HG03439 (cell line): ENCODE results near the gene CCDC85A.

ENCODE experiments used
- ATAC-seq: cut with Tn5 transposase; IDR thresholded peaks from one replicate; pipeline ENCODE4 v1.9.1; 2021; ENCODE audit warnings: mild to moderate bottlenecking, moderate library complexity; ENCODE audit not compliant: unreplicated experiment

CCDC85A gene

GRCh38 chr2:56234241-56234640, 50.5 kb downstream of the CCDC85A start:
- ATAC-seq, result no peak

GRCh38 chr2:56239030-56239429, 55.2 kb downstream of the CCDC85A start:
- ATAC-seq, result no peak

DNA sequence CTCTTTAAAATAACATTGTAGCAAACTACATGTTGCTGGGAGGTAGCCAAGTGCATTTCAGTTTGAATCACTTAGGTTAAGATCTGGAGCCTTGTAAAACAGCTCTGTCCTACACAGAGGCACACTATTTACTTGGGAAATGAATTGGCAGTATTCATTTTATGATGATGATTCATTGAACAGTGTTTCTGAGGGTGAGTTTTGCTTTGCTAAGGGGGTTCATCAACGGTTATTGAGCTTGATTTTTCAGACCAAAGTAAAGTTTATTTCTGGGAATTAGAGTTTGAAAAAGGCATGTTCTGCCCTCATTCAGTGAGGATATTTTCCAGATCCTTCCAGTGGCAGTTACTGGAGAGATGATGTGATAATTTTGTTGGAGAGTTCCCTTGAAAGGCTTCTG, 55.6 kb downstream of the CCDC85A start:
- no peak for ATAC-seq

DNA sequence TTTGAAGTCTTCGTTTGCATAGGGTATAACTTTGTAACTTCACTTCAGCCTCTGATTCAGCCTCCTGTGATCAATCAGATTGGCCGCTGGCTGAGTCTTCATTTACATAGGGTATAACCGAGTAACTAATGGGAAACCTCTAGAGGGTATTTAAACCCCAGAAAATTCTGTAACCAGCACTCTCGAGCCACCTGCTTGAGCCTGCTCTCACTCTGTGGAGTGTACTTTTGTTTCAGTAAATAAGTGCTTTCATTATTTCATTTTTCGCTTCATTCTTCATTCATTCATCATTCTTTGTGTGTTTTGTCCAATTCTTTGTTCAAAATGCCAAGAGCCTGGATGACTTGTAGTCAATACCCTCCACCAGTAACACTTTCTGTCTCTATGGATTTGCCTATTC, 56.4 kb downstream of the CCDC85A start:
- no peak for ATAC-seq

- no peak for ATAC-seq
Measured at GRCh38 chr2:56244506-56244905, 60.7 kb downstream of the CCDC85A start.

DNA sequence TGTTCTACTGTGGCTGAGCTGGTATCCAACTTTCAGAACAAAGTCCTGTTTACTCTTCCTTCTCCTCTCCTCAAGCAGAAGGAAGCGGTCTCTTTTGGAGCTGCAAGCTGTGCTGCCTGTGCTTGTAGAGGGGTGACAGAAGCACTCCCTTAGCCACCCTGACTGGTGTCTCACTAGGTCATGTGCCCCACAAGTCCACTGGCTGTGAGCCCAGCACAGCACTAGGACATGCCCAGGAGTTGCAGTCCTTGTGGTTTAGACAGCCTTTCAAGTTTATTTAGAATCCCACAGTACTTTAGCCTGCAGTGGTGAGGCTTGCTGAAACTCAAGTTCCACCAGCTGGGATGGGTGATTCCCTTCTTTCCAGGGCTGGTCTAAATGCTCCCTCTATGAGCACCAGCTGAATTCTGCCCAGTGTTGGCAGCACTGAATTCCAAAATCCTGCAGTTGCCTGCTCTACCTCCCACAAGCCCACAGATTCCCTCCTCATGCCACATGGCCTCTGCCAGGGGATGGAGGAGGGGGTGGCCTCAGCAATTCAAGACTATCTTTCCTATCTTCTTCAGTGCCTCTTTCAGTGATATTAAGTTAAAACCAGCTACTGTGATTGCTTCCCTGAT, 61.2 kb downstream of the CCDC85A start:
- no peak for ATAC-seq

- ATAC-seq, result no peak
Measured at GRCh38 chr2:56248965-56249742, 65.4 kb downstream of the CCDC85A start.

DNA sequence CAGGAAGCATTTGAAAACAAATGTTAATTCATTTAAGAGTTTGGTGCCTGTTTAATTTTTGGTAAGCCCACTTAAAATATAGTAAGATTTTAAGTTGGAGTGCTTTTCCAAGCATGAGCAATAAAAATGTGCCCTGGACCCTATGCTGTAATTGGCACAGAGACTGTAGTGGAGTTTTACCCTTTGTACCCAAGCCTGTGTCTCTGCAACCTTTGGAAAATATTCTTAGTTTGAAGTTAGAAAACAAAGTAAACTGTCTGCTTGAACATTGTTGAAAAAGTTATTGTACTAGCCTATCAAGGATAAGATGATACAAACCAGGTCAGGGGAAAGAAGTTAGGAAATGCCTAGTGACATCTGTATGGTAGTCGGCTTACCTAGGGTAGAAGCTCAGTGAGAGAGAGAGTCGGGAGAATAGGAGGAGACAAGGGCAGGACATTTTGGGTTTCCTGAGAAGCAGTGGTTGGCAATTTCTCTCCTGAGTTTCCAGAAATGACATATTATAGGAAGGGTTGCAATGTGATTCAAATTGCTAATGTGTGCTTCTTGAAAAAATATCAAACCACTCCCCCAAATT, 66.5 kb downstream of the CCDC85A start:
- no peak for ATAC-seq

DNA sequence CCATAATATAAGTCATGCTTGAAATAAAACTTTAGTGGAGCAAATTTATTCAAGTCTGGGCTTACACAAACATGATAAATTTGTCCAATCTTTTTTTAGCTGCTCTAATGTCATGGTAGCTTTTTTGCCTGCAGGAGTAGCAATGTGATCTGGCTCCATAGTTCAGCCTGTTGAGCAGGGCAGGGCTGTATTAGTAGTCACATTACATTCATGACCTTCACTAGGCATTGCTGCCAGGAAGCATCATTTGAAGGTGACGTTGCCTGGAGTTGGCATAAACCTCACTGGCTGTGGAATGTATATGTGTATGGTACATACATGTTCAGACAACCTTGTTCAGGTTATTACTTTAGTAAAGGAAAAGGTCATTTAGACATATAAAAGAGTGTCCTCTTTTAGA, 76.6 kb downstream of the CCDC85A start:
- no peak for ATAC-seq

DNA sequence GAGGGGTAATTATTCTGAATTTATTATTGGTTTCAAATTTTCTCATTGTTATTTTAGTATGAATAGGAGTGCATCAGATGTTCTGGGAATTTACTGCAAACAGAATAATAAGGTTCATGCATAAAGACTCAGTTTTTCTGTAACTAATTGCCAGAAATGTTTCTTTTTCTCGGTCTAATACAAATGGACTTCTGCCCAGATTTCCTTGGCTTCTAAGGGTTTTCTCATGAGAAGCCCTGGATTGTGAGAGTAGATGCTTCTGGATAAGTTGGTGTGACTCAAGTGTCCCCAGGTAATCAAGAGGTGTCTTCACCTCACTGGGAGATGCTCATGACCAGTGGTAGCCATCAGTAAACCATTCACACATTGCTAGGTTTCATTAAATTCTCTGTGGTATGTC, 78.5 kb downstream of the CCDC85A start:
- no peak for ATAC-seq

DNA sequence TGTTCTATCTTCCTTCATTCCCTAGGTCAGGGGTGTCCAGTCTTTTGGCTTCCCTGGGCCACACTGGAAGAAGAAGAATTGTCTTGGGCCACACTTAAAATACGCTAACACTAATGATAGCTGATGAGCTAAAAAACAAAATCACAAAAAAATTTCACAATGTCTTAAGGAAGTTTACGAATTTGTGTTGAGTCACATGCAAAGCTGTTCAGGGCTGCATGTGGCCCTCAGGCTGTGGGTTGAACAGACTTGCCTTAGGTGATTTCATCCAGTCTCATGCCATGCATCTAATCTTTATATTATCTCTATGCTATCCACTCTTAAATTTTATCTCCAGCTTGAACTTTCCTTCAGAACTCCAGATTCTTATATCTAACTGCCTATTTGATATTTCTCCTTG, 80.1 kb downstream of the CCDC85A start:
- no peak for ATAC-seq

DNA sequence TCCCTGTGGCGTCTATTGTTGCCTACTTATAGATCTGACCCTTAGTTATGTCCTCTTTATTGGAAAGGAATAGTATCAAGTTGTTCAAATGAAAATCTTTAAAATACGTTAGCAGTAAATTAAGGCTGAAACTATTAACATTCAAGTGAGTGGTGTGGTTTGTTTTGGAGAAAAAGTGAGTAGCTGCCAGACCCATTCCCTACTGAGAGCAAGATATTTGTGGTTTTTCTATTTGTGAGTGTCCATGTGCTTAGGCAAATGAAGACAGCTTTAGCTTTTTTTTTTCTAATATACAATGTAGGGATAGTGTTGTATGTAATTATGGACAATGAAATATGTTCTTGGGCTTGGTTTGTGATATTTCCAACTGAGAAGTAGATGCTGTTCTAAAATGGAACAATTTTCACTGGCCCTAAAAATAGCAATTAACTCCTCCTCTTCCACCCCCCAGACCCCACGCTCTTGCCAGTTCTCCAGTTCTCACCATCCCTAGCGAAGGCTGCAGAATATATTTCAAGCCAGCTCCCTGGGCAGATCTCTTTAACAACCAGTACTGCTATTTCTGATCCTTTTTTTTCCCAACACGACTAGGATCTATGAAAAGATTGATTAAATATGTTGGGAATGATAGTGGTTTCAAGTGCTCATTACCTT, 83.1 kb downstream of the CCDC85A start:
- ATAC-seq, result no peak

- ATAC-seq, result no peak
Measured at GRCh38 chr2:56267415-56267788, 83.6 kb downstream of the CCDC85A start.

GRCh38 chr2:56268856-56269255, 85.1 kb downstream of the CCDC85A start:
- no peak for ATAC-seq

- ATAC-seq, result no peak
Measured at GRCh38 chr2:56271275-56271674, 87.5 kb downstream of the CCDC85A start.

- no peak for ATAC-seq
Measured at GRCh38 chr2:56285224-56285623, 101.4 kb downstream of the CCDC85A start.

- ATAC-seq, result no peak
Measured at GRCh38 chr2:56286936-56287335, 103.1 kb downstream of the CCDC85A start.

- no peak for ATAC-seq
Measured at GRCh38 chr2:56287508-56287907, 103.7 kb downstream of the CCDC85A start.

- no peak for ATAC-seq
Measured at GRCh38 chr2:56287974-56288373, 104.2 kb downstream of the CCDC85A start.

DNA sequence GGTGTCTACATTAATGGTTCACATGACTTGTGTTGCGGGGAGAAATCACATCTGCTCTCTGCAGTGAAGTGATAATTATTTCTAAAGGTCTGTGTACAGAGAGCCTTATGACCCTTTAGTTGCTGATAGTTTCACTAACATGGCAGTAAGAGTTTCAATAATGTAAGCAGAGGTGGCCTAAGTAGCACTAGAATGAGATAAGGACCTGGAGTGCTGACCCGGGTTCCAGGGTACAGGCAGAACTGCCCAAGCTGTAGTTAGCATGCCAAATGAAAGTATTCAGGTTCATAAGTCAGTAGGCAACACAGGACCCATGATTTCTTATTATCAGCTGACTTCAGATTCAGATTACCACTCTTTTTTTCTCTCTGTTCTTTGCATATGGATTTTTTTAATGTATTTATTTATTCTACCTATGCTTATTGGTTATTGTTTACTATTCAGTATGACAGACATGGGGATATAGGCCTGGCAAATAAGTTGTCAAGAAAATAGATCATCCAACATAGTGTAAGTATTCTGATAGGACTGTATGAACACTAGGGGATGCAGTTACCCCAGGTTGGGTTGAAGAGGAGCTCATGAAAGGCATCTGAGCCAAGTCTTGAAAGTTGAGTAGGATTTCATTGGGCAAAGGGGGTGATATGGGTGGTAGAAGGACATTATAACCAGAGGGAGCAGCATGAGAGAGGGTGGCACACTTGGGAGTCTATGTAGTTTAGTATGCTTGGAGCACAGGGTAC, 105.2 kb downstream of the CCDC85A start:
- no peak for ATAC-seq

DNA sequence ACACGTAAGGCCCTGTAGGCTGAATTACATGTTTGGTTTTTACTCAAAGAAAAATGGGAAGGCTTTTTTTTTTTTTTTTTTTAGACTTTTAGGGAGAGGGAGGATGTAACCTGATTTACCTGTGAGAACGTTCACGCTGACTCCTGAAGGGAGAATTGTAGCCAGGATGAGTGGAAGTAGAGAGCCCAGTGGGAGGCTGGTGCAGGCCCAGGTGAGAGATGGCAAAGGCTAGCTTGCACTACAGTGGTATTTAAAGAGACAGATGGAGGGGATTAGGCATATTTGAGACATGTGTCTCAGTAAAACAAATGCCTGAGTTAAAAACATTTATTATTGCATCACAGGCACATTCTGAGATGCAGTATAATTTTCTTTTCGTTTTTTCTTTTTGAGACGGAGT, 107.9 kb downstream of the CCDC85A start:
- no peak for ATAC-seq
